K562 (cell line): Measurements from ENCODE around the gene CSF1. TPM values are rescaled to one million over a fixed set of nuclear protein-coding genes. Genes with fewer than 3 reads are reported as not detected.

Experiments
- ATAC-seq: fragments of 200-7000 bp; cut with Tn5 transposase; 3 replicates; pipeline ENCODE4 v1.9.1; 2020; ENCODE audit warnings: moderate library complexity
- BruUV-seq: library from RNA; stranded (reverse); fragments of 400-500 nt; replicated peaks from 2 replicates; lab custom pipeline; 2021; lab: Mats Ljungman, UMichigan
- CTCF ChIA-PET: fragments of 300-600 bp; formaldehyde crosslinking; extraction: SDS; loops from one replicate; lab custom pipeline; 2021; ENCODE audit warnings: low intra/inter-chr PET ratio; lab: Yijun Ruan, JAX
- POLR2A ChIA-PET: fragments of 300-600, 350-650 bp; sonication (Branson Sonifier 250); formaldehyde crosslinking; extraction: SDS; loops from one replicate; lab custom pipeline; 2021; ENCODE audit warnings: antibody characterized with exemption, inconsistent platforms; lab: Yijun Ruan, JAX
- DNase-seq, 4 experiments: peaks; one replicate each; pipeline versions ENCODE4 v3.0.0 to v3.0.0-alpha.2; 2011 to 2018; ENCODE audit warnings: low spot score in 3 of 4, mixed read lengths in 3 of 4; ENCODE audit errors: extremely low read depth in 1 of 4
- FAIRE-seq: peaks from 2 replicates; lab custom pipeline; 2011; peaks lifted over from hg19 to GRCh38; lab: Jason Lieb, UNC
- H2AFZ ChIP-seq: 2 replicates; pipeline ENCODE4 v1.6.0; 2011; ENCODE audit warnings: low read depth, low read length, control low read depth, inconsistent platforms
- H3K27ac ChIP-seq: fragments of 200-600 bp; 3 replicates; pipeline ENCODE4 v1.8.0; 2011; ENCODE audit warnings: low read depth, mild to moderate bottlenecking, control low read depth, inconsistent platforms, low read length, moderate library complexity, mixed read lengths; ENCODE audit errors: extremely low read depth
- H3K27me3 ChIP-seq, 2 experiments: fragments of 300-600 bp in 1 of 2; 2 replicates in 1 of 2; 3 replicates in 1 of 2; pipeline versions ENCODE4 v1.6.0 to v1.8.0; 2011; ENCODE audit warnings: inconsistent platforms in 2 of 2, low read length in 2 of 2, mild to moderate bottlenecking in 1 of 2, mixed read lengths in 1 of 2, moderate library complexity in 1 of 2; ENCODE audit not compliant: control insufficient read depth in 2 of 2, insufficient read depth in 2 of 2
- H3K36me3 ChIP-seq: fragments of 300-600 bp; 3 replicates; pipeline ENCODE4 v1.8.0; 2011; ENCODE audit warnings: mild to moderate bottlenecking, low read length, inconsistent platforms; ENCODE audit not compliant: control insufficient read depth, insufficient read depth
- H3K4me1 ChIP-seq, 2 experiments: fragments of 200-600 bp in 1 of 2; replicated peaks in 1 of 2; 2 replicates in 1 of 2; 3 replicates in 1 of 2; pipeline versions ENCODE4 v1.5.1 to v1.8.0; 2011; ENCODE audit warnings: inconsistent platforms in 2 of 2, low read length in 2 of 2, mild to moderate bottlenecking in 1 of 2, mixed read lengths in 1 of 2, moderate library complexity in 1 of 2; ENCODE audit not compliant: control insufficient read depth in 2 of 2, insufficient read depth in 2 of 2
- H3K4me2 ChIP-seq: 2 replicates; pipeline ENCODE4 v1.6.1; 2011; ENCODE audit warnings: low read length, control low read depth, inconsistent platforms, mixed read lengths; ENCODE audit not compliant: insufficient read depth
- H3K4me3 ChIP-seq: fragments of 200-600 bp; sonication (generic), shearing (Covaris generic); 2 replicates; pipeline ENCODE4 v1.5.1; 2016; ENCODE audit warnings: control low read depth, inconsistent platforms
- H3K79me2 ChIP-seq: fragments of 200-600 bp; 3 replicates; pipeline ENCODE4 v1.8.0; 2011; ENCODE audit warnings: low read length, inconsistent platforms; ENCODE audit not compliant: control insufficient read depth, insufficient read depth
- H3K9ac ChIP-seq, 2 experiments: 2 replicates each; pipeline versions ENCODE4 v1.6.0 to v1.6.1; 2011; ENCODE audit warnings: low read depth in 2 of 2, low read length in 2 of 2, control low read depth in 1 of 2, inconsistent platforms in 1 of 2, mild to moderate bottlenecking in 1 of 2, mixed read lengths in 1 of 2; ENCODE audit not compliant: insufficient read depth in 1 of 2
- H3K9me1 ChIP-seq: one replicate; pipeline ENCODE4 v1.6.0; 2011; ENCODE audit warnings: inconsistent platforms, mild to moderate bottlenecking, low read length, moderate library complexity; ENCODE audit not compliant: control insufficient read depth, insufficient read depth
- H3K9me3 ChIP-seq: replicated peaks from 2 replicates; pipeline ENCODE4 v1.5.1; 2011; ENCODE audit warnings: low read depth, low read length, inconsistent platforms; ENCODE audit not compliant: control insufficient read depth, insufficient read depth
- H4K20me1 ChIP-seq: replicated peaks from 2 replicates; pipeline ENCODE4 v1.6.1; 2011; ENCODE audit warnings: low read length, inconsistent platforms, mixed read lengths; ENCODE audit not compliant: control insufficient read depth, insufficient read depth
- AFF1 ChIP-seq, 2 experiments: fragments of 450-650 bp; IDR thresholded peaks; 2 replicates each; pipeline ENCODE4 v1.6.1; 2018; ENCODE audit warnings: mild to moderate bottlenecking in 2 of 2, low read depth in 1 of 2; ENCODE audit not compliant: partially characterized antibody in 2 of 2
- FOXJ3 ChIP-seq: sonication (generic); formaldehyde crosslinking; IDR thresholded peaks from 2 replicates; pipeline ENCODE4 v1.4.0; 2020; ENCODE audit warnings: mild to moderate bottlenecking, missing genetic modification reagents
- L3MBTL2 ChIP-seq: fragments of 450-650 bp; IDR thresholded peaks from 2 replicates; pipeline ENCODE4 v1.6.1; 2016; ENCODE audit warnings: mild to moderate bottlenecking, moderate library complexity
- PURB ChIP-seq: sonication (generic); formaldehyde crosslinking; IDR thresholded peaks from 2 replicates; pipeline ENCODE4 v1.9.0; 2021; ENCODE audit warnings: low read depth, mild to moderate bottlenecking, missing genetic modification reagents
- STAT5A ChIP-seq: IDR thresholded peaks from 2 replicates; pipeline ENCODE4 v1.6.1; 2012; ENCODE audit warnings: low read length, inconsistent platforms, borderline replicate concordance
- ZBTB11 ChIP-seq, 3 experiments: fragments of 200-800 bp in 1 of 3; fragments of 250-450 bp in 1 of 3; fragments of 450-650 bp in 1 of 3; sonication (Bioruptor Pico) in 1 of 3; sonication (Bioruptor generic) in 1 of 3; formaldehyde crosslinking in 1 of 3; IDR thresholded peaks; 2 replicates each; pipeline versions ENCODE4 v1.6.1 to v1.8.0; 2016 to 2022; ENCODE audit warnings: mild to moderate bottlenecking in 2 of 3, missing genetic modification characterization in 2 of 3, missing compliant biosample characterization in 1 of 3, moderate library complexity in 1 of 3
- ZNF436 ChIP-seq: fragments of 250-450, 450-650 bp; sonication (Bioruptor Pico); formaldehyde crosslinking; IDR thresholded peaks from 2 replicates; pipeline ENCODE4 v1.7.0; 2020; ENCODE audit warnings: mild to moderate bottlenecking
- WGBS: fragments of 100-300 bp; shearing (Covaris generic); methylation state at CpG from one replicate; pipeline ENCODE4 v1.1.6; 2016; ENCODE audit warnings: low coverage, mixed read lengths; ENCODE audit not compliant: insufficient coverage; ENCODE audit errors: missing lambda C conversion rate; 5-methylcytosine and 5-hydroxymethylcytosine counted together
- in situ Hi-C: fragments of 300-500 bp; cut with MboI; formaldehyde crosslinking; loops from 4 replicates; pipeline ENCODE4 v1.15.0; 2018; ENCODE audit warnings: inconsistent platforms, mixed read lengths
- intact Hi-C: fragments of 100-400 bp; cut with micrococcal nuclease; formaldehyde crosslinking; loops from 2 replicates; pipeline ENCODE4 v1.14.2; 2022
- polyA plus RNA-seq, 8 experiments: library from polyadenylated mRNA; depleted of rRNA in 4 of 8; stranded (reverse) in 5 of 8; unstranded in 3 of 8; fragments of >200 nt; fragmentation: Nextera tagmentation in 2 of 8; fragmentation: Illumina TruSeq in 1 of 8; extraction: Ambion mirVana in 2 of 8; extraction: Trizol in 1 of 8; gene quantifications; 2 replicates each; pipeline versions ENCODE4 v1.2.1 to v1.2.3, GENCODE V29; 2011 to 2014; ENCODE audit warnings: inconsistent platforms in 1 of 8, missing spikeins in 1 of 8
- total RNA-seq, 7 experiments: library from RNA; depleted of rRNA in 6 of 7; stranded (reverse); fragments of >200 nt in 6 of 7; fragmentation: Illumina TruSeq in 2 of 7; extraction: Trizol in 2 of 7; gene quantifications; 2 replicates each; pipeline versions ENCODE4 v1.2.1 to v1.2.3, GENCODE V29; 2011 to 2021; ENCODE audit warnings: low replicate concordance in 1 of 7
- TF ChIP-seq, protein P1 (sequence below): IDR thresholded peaks from 3 replicates; pipeline ENCODE4 v1.6.1; 2011; ENCODE audit warnings: borderline replicate concordance, mild to moderate bottlenecking; ENCODE audit not compliant: insufficient read length, insufficient read depth

The CSF1 gene
- total and polyA plus RNA-seq, 9 of the 15 experiments (the other 6 are each of a cell fraction or from before 2014, with no cell fraction given): 0.18 to 11.8 (median 2.8) TPM

DNA sequence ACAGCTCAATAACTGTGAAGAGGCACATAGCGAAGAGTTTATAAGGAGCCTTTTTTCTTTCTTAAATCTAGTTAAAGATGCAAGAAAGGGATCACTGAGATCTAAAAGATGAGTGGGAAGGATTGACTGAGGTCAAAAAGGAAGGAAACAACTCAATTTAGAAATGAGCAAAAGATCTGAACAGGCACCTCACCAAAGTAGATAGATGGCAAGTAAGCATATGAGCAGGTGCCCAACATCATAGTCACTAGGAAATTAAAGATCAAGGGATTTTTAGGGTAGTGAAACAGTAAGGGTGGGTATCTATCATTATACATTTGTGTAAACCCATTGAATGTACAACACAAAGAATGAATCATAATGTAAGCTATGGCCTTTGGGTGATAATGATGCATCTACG lies 44.6 kb upstream of the CSF1 start:
- POLR2A ChIA-PET: interaction anchor here (0.6 kb wide), 1 partner anchor 80 kb away, joined by 3 read pairs; no protein-coding TSS in a partner anchor
- H2AFZ ChIP-seq: no peak overlapping the region
- no peak for ATAC-seq
- no peaks in the 10 kb centered on the region for H3K36me3 ChIP-seq
- no peaks in the 10 kb centered on the region for H3K27me3 ChIP-seq
- FAIRE-seq: no peak
- H3K9me1 ChIP-seq: no peaks in the 10 kb centered on the region
- H3K4me1 ChIP-seq: peaks cover 6 to 13% of the 10 kb centered on the region in 2 experiments; a peak in 3 of 5 replicates
- H3K27ac ChIP-seq: no peak overlapping the region
- intact Hi-C loops: no loop called here
- no peak for DNase-seq
- 65% methylated on average over 2 of the region's 2 CpGs for whole genome bisulfite sequencing
- no peaks in the 10 kb centered on the region for H3K9me3 ChIP-seq
- in situ Hi-C loops: loop anchor here (5.0 kb wide), 1 partner anchor 51 kb away; no protein-coding TSS in a partner anchor
- CTCF ChIA-PET: no interaction called here
- no peaks in the 10 kb centered on the region for H3K79me2 ChIP-seq
- H3K4me2 ChIP-seq: no peak overlapping the region
- no peak overlapping the region for H3K4me3 ChIP-seq
- no peak overlapping the region for H3K9ac ChIP-seq
- no peaks in the 10 kb centered on the region for H4K20me1 ChIP-seq
- no TSS peak for BruUV-seq
- no peak for TF ChIP-seq PURB (CRISPR knock-in tag)
- no peak for TF ChIP-seq L3MBTL2
- TF ChIP-seq ZBTB11 (CRISPR knock-in tag; IDR thresholded peaks at IDR 0.05): no peak
- no peak for TF ChIP-seq ZNF436
- TF ChIP-seq STAT5A: no peak
- peak in 1 of 2 experiments; percentile 99 for TF ChIP-seq AFF1 (IDR thresholded peaks at IDR 0.05; ENCODE audit: low read depth in 1 of 2, partially characterized antibody in 2 of 2)
- no peak for TF ChIP-seq FOXJ3 (CRISPR knock-in tag)
- TF ChIP-seq, protein P1, sequence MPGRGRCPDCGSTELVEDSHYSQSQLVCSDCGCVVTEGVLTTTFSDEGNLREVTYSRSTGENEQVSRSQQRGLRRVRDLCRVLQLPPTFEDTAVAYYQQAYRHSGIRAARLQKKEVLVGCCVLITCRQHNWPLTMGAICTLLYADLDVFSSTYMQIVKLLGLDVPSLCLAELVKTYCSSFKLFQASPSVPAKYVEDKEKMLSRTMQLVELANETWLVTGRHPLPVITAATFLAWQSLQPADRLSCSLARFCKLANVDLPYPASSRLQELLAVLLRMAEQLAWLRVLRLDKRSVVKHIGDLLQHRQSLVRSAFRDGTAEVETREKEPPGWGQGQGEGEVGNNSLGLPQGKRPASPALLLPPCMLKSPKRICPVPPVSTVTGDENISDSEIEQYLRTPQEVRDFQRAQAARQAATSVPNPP: no peak
